ENCODE measurements around the gene KHDC1L. TPM values are rescaled to one million over a fixed set of nuclear protein-coding genes. Genes with fewer than 3 reads are reported as not detected.
"Not testable (repeated sequence)": the region's sequence is repeated elsewhere in the genome, so short reads cannot be mapped to it uniquely, and the experiment has no call there.

Gene KHDC1L
- polyA plus RNA-seq, 3 donors from 2014 or later, result 0.77 TPM; not detected in 2

GRCh38 chr6:73193302-73193701, 32.0 kb downstream of the KHDC1L start:
- not testable (repeated sequence) for DNase-seq; H3K36me3 Mint-ChIP-seq; H3K4me3 Mint-ChIP-seq; H3K27ac Mint-ChIP-seq; H3K9me3 Mint-ChIP-seq; H3K4me1 Mint-ChIP-seq; H3K27me3 Mint-ChIP-seq (ENCODE audit: low read depth in 3 of 3)

DNA sequence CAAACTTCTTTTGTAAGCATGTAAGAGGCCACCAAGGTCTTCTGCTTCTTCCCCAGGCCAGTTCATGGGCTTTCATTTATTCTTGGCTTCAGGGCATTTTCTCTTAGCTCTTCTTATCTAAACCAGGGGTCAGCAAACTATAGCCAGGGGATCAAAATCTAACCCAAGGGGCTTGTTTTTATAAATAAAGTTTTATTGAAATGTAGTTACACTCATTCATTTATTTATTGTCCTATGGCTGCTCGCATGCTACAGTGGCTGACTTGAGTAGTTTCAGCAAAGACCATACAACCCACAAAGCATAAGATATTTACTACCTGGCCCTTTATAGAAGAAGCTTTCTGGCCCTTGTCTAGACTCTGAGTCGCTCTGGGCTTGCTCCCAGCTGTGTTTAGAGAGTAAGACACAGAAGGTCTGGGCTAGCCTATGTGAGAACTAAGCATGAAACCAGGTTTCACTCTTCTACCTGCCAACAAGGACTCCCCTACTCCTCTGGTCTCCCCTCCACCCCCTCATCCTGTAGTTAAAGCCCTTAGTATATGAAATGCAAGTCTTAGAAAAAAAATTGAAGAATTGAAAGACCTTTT, 43.2 kb downstream of the KHDC1L start:
- Mint-ChIP-seq H3K36me3 (no peaks in the 10 kb centered on the region), H3K27ac (no peak overlapping the region), H3K4me1 (peaks cover 7 to 9% of the 10 kb centered on the region in 2 donors), H3K9me3 (no peaks in the 10 kb centered on the region), H3K27me3 (ENCODE audit: low read depth in 3 of 3) (peaks cover 0 to 2% (median 1%) of the 10 kb centered on the region in 3 donors), H3K4me3 (no peak overlapping the region)
- DNase-seq, result no peak

GRCh38 chr6:73180763-73181619, 44.3 kb downstream of the KHDC1L start:
- peaks cover 7 to 9% of the 10 kb centered on the region in 2 donors for H3K4me1 Mint-ChIP-seq
- H3K27ac Mint-ChIP-seq, result peak overlapping the region in 3 of 6 donors; percentile 32 to 54 (median 46)
- H3K4me3 Mint-ChIP-seq, result peak overlapping the region; percentile 58 to 76 (median 67)
- H3K9me3 Mint-ChIP-seq, result no peaks in the 10 kb centered on the region
- H3K27me3 Mint-ChIP-seq (ENCODE audit: low read depth in 3 of 3), result peaks cover 0 to 2% (median 1%) of the 10 kb centered on the region in 3 donors
- no peaks in the 10 kb centered on the region for H3K36me3 Mint-ChIP-seq
- DNase-seq, result peak; percentile 30 to 51 (median 37)

DNA sequence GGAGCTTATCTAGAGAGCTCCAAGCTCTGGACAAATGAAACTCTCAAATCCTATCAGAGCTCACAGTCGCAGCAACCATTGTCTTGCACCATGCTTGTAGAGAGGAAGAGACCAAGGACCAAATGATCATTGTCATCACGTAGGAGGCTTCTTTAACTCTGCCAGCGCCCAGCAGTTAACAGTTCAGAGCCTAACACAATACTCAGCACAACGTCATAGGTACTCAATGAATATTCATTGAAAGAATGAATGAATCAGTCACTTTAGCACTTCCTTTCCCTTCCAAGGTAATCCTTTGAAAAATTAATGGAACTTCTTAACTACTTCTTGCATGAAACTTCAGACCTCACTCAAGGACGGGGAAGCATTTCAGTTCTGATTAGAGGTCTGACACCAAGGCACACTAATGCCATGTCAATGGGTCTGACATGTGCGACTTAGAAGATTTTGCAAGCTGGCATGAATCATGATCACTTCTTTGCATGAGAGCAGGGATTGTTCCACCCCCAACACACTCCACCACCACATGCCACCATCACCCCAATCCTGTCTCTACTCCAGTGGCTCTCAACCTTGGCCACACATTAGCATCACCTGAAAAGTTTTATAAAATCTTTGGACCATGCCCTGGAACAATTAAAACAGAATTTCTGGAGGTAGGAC, 45.1 kb downstream of the KHDC1L start:
- Mint-ChIP-seq H3K27me3 (ENCODE audit: low read depth in 3 of 3) (peaks cover 0 to 2% (median 1%) of the 10 kb centered on the region in 3 donors), H3K4me3 (peak overlapping the region in 1 of 5 donors; percentile 72), H3K27ac (peak overlapping the region in 2 of 6 donors; percentile 32 to 54)

DNA sequence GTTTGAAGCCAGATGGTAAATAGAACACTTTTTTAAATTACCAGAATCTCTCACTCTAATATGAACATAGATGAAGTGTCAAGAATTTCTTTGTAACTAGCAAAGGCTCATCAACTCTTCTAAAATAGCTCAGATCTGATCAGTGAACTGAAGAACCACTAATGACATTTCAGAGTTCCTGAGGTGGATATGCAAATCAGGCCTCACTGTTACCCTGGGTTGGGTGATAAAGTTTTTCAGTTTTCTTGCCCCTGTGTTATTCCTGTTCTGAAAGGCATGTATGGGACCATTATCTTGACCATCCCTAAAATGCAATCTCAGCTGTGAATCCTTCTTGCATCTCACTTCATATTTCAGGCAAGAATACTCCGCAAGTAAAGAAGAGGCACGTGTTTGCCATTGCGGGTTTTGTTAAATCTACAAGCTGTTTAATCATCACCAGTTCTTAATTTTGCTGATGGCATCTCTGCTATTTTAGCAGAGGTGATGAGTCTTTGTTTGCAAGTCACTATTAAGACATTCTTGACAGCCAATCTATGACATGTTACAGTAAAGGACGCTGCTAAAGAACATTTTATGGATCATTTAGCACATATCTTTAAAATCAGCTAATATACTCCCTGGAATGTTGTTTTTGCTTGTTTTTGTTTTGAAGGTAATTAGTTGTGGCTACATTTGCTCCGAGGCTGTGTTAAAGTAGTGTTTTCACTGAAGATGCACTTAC, 47.9 kb downstream of the KHDC1L start:
- Mint-ChIP-seq H3K4me1 (peaks cover 7 to 9% of the 10 kb centered on the region in 2 donors), H3K9me3 (no peaks in the 10 kb centered on the region), H3K36me3 (no peaks in the 10 kb centered on the region), H3K27me3 (ENCODE audit: low read depth in 3 of 3) (peaks cover 0 to 2% (median 0%) of the 10 kb centered on the region in 3 donors), H3K27ac (no peak overlapping the region), H3K4me3 (no peak overlapping the region)
- DNase-seq, result no peak

More for the DNA sequence above, 45.1 kb downstream of the KHDC1L start:
- H3K9me3 Mint-ChIP-seq, result no peaks in the 10 kb centered on the region
- peaks cover 7 to 9% of the 10 kb centered on the region in 2 donors for H3K4me1 Mint-ChIP-seq
- H3K36me3 Mint-ChIP-seq, result no peaks in the 10 kb centered on the region
- no peak for DNase-seq

- no peaks in the 10 kb centered on the region for H3K9me3 Mint-ChIP-seq
- H3K27me3 Mint-ChIP-seq (ENCODE audit: low read depth in 3 of 3), result peaks cover 0 to 2% (median 0%) of the 10 kb centered on the region in 3 donors
- no peaks in the 10 kb centered on the region for H3K36me3 Mint-ChIP-seq
- no peak for DNase-seq
- H3K4me1 Mint-ChIP-seq, result peaks cover 7 to 9% of the 10 kb centered on the region in 2 donors
- no peak overlapping the region for H3K27ac Mint-ChIP-seq
- H3K4me3 Mint-ChIP-seq, result no peak overlapping the region
These were observed 49.2 kb downstream of the KHDC1L start for GRCh38 chr6:73176057-73176456.

GRCh38 chr6:73174646-73175045, 50.6 kb downstream of the KHDC1L start:
- Mint-ChIP-seq H3K27me3 (ENCODE audit: low read depth in 3 of 3) (peaks cover 0 to 2% (median 0%) of the 10 kb centered on the region in 3 donors), H3K4me1 (no peaks in the 10 kb centered on the region), H3K9me3 (no peaks in the 10 kb centered on the region), H3K36me3 (no peaks in the 10 kb centered on the region), H3K4me3 (no peak overlapping the region), H3K27ac (no peak overlapping the region)
- DNase-seq, result no peak

Other genes starting within 250 kb of the KHDC1L start
- gene KHDC1, start 37.7 kb upstream of the KHDC1L start, polyA plus RNA-seq, result 1 to 10 TPM; 4.3 to 7.4 (median 7.2) TPM
- gene DPPA5, start 128.8 kb upstream of the KHDC1L start, polyA plus RNA-seq, result not detected
- gene KHDC3L, start 137.2 kb upstream of the KHDC1L start, polyA plus RNA-seq, result not detected
- under 1 TPM in 1 of 3 donors, not detected in 2; 0.29 TPM for gene OOEP, start 144.4 kb upstream of the KHDC1L start, polyA plus RNA-seq
- gene DDX43, start 169.3 kb upstream of the KHDC1L start, polyA plus RNA-seq, result 1 to 10 TPM; 1.1 to 3.0 (median 2.9) TPM
- 10 to 100 TPM in 1 of 3 donors, 1 to 10 TPM in 2; 4.0 to 11.7 (median 7.7) TPM for gene CGAS, start 226.8 kb upstream of the KHDC1L start, polyA plus RNA-seq
- 10 to 100 TPM; 12.3 to 40.4 (median 28.5) TPM for gene MTO1, start 236.2 kb upstream of the KHDC1L start, polyA plus RNA-seq

All from immature natural killer cell (primary cell).